Measurements from ENCODE around the gene HSFX3.
"Not testable (repeated sequence)": the region's sequence is repeated elsewhere in the genome, so short reads cannot be mapped to it uniquely, and the experiment has no call there.

HSFX3 gene

DNA sequence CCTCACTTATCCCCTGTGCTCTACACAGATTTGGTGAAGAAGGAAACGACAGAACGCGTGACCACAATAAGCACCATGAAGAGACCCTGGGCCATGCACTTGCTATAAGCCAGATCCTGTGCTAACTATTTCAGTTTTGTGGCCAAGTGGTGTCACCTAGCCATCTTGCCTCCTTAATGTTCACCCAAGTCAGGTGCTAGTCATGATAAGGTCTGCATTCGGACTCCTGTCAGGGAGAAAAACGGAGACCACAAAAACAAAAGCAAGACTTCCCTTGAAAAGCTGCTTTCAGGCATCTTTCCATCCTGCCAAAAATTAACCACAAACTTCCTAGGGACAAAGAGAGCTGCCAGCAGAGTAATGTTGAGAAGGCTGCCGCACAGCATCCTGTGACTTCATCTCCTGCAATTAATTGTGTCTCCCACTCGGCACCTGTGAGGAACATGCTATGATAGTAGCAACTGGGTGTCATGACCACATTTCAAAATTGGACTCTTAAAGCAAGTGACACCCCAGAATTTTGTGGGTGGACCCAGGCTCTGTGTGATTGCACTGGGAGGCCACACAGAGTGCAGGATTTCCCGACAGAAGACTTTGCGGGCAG is 35.8 kb downstream of the HSFX3 start:
- no peak for DNase-seq

DNA sequence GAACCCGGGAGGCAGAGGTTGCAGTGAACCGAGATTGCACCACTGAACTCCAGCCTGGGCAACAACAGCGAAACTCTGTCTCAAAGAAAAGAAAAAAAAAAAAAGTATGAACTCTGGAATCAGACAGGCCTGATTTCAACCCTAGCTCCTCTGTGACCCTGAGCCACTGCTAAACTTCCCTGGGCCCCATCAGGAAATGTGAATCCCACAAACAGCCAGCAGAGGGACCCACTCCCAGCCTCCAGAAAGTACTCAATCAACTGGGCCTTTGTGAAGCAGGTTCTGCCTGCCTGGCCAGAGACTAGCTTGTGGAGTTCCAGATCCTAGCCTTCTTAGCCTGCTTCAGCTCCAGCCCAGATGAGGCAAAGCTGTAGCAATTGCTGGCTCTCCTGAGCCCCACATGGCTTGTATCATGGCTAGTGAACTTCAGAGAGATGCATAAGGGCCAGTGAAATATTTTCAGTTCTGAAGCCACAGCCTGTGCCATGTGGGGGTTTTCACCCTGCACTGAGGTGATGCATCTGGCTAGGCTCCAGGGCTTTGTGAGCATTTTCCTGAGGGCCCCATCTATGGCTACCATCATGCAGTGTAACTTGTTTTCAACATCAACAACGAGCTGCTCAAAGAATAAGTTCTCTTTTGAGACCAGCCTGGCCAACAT is 37.4 kb downstream of the HSFX3 start:
- DNase-seq: peak; percentile 61

DNA sequence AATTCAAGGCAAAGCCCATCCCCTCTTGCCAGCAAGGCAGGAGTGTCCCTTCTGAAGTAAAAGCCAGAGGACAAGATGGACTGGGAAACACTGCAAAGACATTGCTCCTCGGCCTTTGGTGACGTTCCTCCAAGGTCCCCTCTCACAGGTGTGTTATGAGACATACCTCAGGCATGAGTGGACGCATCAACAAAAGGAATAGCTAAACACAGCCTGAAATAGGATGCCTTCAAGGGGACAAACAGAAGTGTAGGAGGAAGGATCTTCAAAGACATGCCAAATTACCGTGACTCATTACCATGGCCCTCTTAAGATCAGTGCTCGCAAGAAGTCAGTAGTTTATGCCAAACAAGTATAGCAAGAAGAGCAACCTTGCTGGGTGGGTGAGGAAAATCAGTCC is 38.6 kb downstream of the HSFX3 start:
- DNase-seq: no peak

- no peak for DNase-seq
These were observed 39.3 kb downstream of the HSFX3 start for GRCh38 chrX:149510386-149510785.

DNA sequence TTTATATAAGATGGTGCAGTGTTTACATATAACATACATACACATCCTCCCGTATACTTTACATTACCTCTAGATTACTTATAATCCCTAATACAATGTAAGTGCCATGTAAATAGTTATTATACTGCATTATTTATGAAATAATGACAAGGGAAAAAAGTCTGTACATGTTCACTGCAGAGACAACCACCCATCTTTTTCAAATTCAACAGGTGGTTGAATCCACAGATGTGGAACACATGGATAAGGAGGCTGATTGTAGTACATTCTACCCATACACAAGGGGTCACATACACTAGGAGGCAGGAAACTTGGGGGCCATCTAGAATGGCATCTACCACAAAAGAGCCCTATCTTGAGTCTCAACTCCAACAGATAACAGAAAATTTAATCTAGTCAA is 41.3 kb downstream of the HSFX3 start:
- DNase-seq: no peak

- no peak for DNase-seq
These were observed 43.4 kb downstream of the HSFX3 start for GRCh38 chrX:149506349-149506748.

- no peak for DNase-seq
These were observed 44.1 kb downstream of the HSFX3 start for GRCh38 chrX:149505671-149506070.

GRCh38 chrX:149504915-149505651 is 44.6 kb downstream of the HSFX3 start, which contains the start of gene IDS:
Gene IDS (minus strand): TSS chrX:149505306. CDS start chrX:149505137, 169 bp downstream.
- DNase-seq: peak; percentile 94

DNA sequence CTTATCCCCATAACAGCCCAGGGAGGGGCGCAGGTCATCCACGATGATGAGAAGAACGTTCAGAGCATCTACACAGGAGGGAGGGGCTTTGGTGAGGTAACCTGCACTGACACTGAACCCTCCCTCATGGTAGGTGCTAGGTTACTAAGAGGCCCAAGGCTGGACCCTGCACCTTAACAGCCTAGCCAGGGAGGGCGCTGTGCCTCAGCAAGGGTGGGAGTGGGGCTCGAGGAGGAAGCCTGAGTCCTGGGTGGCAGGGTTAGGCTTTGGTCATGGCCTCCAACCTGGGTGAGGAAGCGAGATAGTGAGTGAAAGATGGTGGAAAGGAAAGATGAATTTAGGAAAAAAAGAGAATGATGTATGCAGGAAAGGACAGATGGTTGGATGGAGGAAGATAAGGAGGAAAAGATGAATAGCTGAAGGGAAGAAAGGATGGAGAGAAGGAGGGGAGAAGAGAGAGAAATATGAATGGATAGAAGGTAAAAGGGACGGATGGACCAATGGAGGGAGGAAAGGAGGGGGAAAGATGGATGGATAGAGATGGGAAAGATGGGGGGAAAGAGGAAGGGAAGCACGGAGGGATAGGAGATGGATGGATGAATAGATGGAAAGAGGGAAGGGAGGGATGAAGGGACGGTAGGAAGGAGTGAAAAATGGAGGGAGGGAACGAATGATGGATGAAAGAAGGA is 45.4 kb downstream of the HSFX3 start:
- DNase-seq: peak; percentile 71

DNA sequence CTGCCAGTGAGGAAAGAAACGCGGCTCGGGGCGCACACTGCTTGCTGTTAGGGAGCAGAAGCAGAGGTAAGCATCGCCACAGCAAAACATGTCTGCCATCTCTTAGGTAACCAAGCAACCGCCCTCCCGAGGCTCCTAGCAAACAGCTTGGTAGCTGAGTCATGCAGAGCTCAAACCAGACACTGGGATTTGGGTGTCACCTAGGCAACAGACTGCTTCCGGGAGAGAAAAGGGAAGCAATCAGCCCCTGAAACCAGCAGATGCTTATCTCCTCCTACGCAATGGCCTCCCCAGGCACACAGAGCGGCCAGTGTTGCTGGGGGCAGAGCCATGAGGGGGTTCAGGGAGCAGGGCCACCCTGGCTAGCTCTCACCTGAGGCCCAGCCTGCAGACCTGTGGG is 46.3 kb downstream of the HSFX3 start:
- DNase-seq: peak; percentile 61

DNA sequence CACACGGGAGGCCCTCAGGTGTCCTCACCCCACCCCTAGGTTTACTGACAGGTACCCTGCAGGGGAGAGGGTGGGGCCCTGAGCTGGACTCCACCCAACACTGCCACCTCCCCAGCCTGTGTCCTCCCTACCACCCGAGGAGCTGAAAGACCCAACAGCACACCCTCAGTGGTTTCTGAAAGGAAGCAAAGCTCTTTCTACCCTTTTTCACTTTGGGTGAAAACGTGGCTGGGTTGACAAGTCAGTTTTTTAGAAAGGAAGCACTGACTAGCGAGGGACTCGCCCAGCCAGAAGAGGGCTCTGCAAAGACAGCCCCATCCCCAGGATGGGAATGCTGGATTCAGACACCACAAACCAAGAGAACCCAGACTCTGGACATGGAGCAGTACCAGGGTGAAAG is 46.8 kb downstream of the HSFX3 start:
- DNase-seq: not testable (repeated sequence)

- no peak for DNase-seq
These were observed 50.0 kb downstream of the HSFX3 start for GRCh38 chrX:149499766-149500165.

- DNase-seq: no peak
These were observed 51.0 kb downstream of the HSFX3 start for GRCh38 chrX:149498767-149499166.

Data from RPMI8226 (cell line).